SJCRH30 (cell line): ENCODE data around the gene F10. TPM values are rescaled to one million over a fixed set of nuclear protein-coding genes. Genes with fewer than 3 reads are reported as not detected.

Experiments
- DNase-seq, 2 experiments: peaks; one replicate each; pipeline ENCODE4 v3.0.0-alpha.2; 2015 to 2020
- H3K27ac ChIP-seq: fragments of 250-450 bp; sonication (Bioruptor Pico); 2 replicates; pipeline ENCODE4 v1.5.1; 2020; ENCODE audit warnings: mild to moderate bottlenecking, moderate library complexity
- H3K27me3 ChIP-seq: fragments of 250-450 bp; sonication (Bioruptor Pico); 2 replicates; pipeline ENCODE4 v1.5.1; 2020; ENCODE audit warnings: mild to moderate bottlenecking, moderate library complexity
- H3K36me3 ChIP-seq: fragments of 250-450 bp; sonication (Bioruptor Pico); 2 replicates; pipeline ENCODE4 v1.5.1; 2020; ENCODE audit warnings: mild to moderate bottlenecking, moderate library complexity
- H3K4me1 ChIP-seq: fragments of 250-450 bp; sonication (Bioruptor Pico); 2 replicates; pipeline ENCODE4 v1.5.1; 2020; ENCODE audit warnings: mild to moderate bottlenecking, moderate library complexity
- H3K4me3 ChIP-seq: fragments of 250-450 bp; sonication (Bioruptor Pico); 2 replicates; pipeline ENCODE4 v1.5.1; 2020; ENCODE audit warnings: mild to moderate bottlenecking, moderate library complexity
- H3K9me3 ChIP-seq: fragments of 250-450 bp; sonication (Bioruptor Pico); replicated peaks from 2 replicates; pipeline ENCODE4 v1.5.1; 2020; ENCODE audit warnings: mild to moderate bottlenecking, moderate library complexity
- total RNA-seq: library from RNA; depleted of rRNA; stranded (reverse); fragments of >200 nt; shearing (Covaris generic); gene quantifications from 2 replicates; pipeline ENCODE4 v1.2.3, GENCODE V29; 2014

F10 gene
- total RNA-seq, 1 experiment from 2014 or later, result 0.16 TPM

DNA sequence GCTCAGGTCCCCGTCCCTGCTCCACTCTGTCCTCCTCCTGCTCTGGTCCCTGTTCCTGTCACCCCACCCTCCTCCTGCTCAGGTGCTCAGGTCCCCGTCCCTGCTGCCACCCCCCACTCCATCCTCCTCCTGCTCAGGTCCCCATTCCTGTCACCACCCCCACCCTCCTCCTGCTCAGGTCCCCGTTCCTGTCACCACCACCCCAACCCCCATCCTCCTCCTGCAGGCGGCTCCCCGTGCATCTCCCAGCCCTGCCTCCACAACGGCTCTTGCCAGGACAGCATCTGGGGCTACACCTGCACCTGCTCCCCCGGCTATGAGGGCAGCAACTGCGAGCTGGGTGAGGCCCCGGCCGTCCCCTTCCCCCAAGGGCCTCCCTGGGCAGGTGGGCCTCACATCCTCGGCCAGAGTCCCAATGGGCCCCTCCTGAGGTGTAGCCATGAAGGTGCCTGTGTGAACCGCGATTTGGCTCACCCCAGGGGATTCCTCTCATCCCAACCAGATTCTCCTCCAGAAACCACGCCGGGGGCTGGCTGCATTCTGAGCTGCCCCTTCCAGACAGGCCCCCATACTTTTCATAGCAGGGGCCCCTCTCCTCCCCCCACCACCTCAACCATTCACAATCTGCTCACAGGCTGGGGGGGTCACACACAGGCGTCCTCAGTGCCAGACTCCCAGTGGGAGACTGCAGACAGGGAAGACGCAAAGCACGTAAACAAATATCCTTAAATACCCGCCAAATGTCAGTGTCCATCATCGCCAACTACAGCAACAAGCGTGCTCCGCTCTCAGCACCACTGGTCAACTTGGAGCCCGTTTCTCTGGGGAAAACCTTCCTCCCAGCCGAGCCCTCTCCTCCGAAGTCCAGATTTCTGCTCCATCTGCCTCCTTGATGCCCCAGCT, 40.4 kb downstream of the F10 start:
- H3K4me3 ChIP-seq, result peak overlapping the region; percentile 35
- H3K4me1 ChIP-seq, result peaks cover 8% of the 10 kb centered on the region
- peaks cover 6% of the 10 kb centered on the region; the same call in 1 of the 2 replicates for H3K27me3 ChIP-seq
- H3K9me3 ChIP-seq, result no peaks in the 10 kb centered on the region
- no peaks in the 10 kb centered on the region for H3K36me3 ChIP-seq
- DNase-seq, result peak; percentile 75 to 79
- no peak overlapping the region; the same call in 1 of the 2 replicates for H3K27ac ChIP-seq

DNA sequence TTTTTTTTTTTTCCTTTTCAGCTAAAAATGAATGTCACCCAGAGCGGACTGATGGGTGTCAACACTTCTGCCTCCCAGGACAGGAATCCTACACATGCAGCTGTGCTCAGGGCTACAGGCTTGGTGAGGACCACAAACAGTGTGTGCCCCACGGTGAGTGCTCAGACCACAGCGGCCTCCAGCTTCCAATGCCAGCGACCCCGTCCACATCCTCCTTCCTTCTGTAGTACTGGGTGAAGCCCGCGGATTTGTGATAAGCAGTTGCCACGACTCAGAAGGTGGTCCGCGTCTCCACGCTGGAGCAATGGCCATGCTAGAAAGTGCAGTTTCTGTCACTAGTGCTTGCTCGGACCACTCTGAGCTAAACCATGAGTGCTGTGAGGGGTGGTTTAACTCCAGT, 41.9 kb downstream of the F10 start:
- Histone ChIP-seq H3K9me3 (no peaks in the 10 kb centered on the region), H3K4me1 (peaks cover 8% of the 10 kb centered on the region), H3K36me3 (no peaks in the 10 kb centered on the region; the same call in 1 of the 2 replicates), H3K27ac (no peak overlapping the region), H3K4me3 (no peak overlapping the region), H3K27me3 (peaks cover 6% of the 10 kb centered on the region; the same call in 1 of the 2 replicates)
- DNase-seq, result no peak

DNA sequence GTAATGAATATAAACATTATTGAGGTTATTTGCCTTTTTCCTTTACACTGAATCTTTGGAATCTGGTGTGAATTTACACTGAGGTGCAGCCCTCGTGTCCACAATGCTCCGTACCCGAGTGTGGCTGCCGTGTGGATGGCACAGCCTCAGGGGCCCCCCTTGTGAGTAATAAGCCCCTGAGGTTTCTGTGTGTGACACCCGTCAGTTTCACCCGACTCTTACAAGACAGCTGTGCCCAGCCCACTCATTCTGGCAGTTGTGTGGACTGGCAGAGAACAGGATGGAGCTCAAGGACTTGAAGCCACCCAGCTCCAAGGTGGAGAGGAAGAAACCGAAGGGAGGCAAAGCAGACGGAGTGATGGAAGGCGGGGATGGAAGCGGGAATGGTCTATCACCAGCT, 43.7 kb downstream of the F10 start:
- Histone ChIP-seq H3K27ac (no peak overlapping the region), H3K36me3 (no peaks in the 10 kb centered on the region; the same call in 1 of the 2 replicates), H3K4me3 (no peak overlapping the region), H3K9me3 (no peaks in the 10 kb centered on the region), H3K27me3 (no peaks in the 10 kb centered on the region), H3K4me1 (peaks cover 8% of the 10 kb centered on the region)
- no peak for DNase-seq

DNA sequence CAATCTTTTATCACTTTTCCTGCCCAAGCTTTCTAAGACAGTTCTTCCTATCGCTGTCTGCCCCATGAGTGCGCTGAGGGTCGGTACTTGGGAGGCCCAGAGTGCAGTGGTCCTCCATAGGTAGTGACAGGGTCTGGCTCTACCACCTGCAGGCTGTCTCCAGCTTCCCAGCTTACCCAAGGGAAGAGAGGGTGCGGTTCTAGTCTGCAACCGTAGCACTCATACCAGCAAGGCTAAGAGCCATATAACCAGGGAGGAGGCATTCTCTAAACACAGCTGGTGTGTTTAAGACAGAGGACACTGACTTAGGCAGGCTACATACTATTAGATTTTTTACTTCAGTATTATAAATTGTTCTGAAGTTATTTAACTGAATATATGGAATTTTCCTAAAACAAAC, 44.1 kb downstream of the F10 start:
- no peak overlapping the region for H3K27ac ChIP-seq
- H3K9me3 ChIP-seq, result no peaks in the 10 kb centered on the region
- H3K36me3 ChIP-seq, result no peaks in the 10 kb centered on the region; the same call in 1 of the 2 replicates
- no peak overlapping the region for H3K4me3 ChIP-seq
- H3K27me3 ChIP-seq, result no peaks in the 10 kb centered on the region
- H3K4me1 ChIP-seq, result peaks cover 8% of the 10 kb centered on the region
- no peak for DNase-seq

DNA sequence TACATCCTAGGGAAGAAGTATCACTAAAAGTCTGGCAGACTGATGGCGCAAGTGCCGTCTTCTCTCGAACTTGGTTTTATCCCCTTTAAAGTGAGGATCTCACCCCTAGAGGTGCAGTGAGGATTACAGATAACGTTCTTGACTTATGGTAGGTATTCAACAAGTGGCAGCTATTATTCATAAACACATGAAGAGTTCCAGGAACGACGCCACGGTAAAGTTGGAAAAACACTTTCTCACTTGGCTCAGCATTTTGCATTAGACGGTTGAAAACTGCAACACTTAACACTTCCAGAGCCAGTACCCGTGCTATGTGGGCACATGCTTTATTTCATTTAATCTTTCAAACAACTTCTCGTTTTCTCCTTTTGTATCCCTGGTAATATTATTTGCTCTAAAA, 44.6 kb downstream of the F10 start:
- Histone ChIP-seq H3K36me3 (no peaks in the 10 kb centered on the region; the same call in 1 of the 2 replicates), H3K4me3 (no peak overlapping the region), H3K27me3 (no peaks in the 10 kb centered on the region), H3K4me1 (peaks cover 8% of the 10 kb centered on the region), H3K27ac (no peak overlapping the region), H3K9me3 (no peaks in the 10 kb centered on the region)
- DNase-seq, result no peak

DNA sequence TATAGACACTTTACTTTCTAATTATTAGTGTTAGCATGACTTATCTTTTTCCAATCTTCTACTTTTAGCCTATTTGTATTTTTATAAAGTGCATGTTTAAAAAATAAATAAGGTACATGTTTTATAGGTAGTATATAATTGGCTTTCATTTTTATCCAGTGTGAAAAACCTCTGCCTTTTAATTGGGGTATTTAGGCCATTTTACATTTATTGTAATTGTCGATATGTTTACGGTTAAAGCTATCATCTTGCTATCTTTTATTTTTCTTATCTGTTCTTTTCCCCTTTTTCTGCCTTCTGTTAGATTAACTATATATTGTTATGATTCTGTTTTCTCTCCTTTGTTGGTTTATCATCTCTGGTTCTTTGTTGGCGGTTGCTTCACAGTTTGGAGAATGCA, 45.0 kb downstream of the F10 start:
- Histone ChIP-seq H3K27ac (no peak overlapping the region), H3K4me3 (no peak overlapping the region), H3K9me3 (no peaks in the 10 kb centered on the region), H3K27me3 (no peaks in the 10 kb centered on the region), H3K4me1 (peaks cover 8% of the 10 kb centered on the region), H3K36me3 (no peaks in the 10 kb centered on the region; the same call in 1 of the 2 replicates)
- DNase-seq, result no peak

DNA sequence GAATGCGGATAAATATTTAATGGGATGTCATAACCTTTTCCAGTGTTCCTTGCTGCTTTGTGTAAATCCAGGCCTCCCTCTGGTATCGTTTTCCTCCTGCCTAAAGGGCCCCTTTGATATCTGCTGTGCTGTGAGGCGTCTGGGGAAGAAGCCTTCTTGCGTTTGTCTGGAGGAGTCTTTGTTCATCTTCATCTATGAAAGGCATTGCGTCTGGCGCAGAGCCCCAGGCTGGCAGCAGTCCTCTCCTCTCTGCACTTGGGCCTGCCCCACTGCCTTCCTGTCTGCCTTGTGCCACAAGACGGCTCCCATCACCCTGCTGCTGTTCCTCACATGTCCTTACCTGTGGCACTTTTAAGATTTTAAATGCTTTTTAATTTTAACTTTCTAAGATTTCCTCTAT, 45.6 kb downstream of the F10 start:
- H3K9me3 ChIP-seq, result no peaks in the 10 kb centered on the region
- H3K36me3 ChIP-seq, result no peaks in the 10 kb centered on the region; the same call in 1 of the 2 replicates
- no peak overlapping the region for H3K4me3 ChIP-seq
- DNase-seq, result no peak
- H3K27me3 ChIP-seq, result no peaks in the 10 kb centered on the region
- peaks cover 4% of the 10 kb centered on the region for H3K4me1 ChIP-seq
- H3K27ac ChIP-seq, result no peak overlapping the region

DNA sequence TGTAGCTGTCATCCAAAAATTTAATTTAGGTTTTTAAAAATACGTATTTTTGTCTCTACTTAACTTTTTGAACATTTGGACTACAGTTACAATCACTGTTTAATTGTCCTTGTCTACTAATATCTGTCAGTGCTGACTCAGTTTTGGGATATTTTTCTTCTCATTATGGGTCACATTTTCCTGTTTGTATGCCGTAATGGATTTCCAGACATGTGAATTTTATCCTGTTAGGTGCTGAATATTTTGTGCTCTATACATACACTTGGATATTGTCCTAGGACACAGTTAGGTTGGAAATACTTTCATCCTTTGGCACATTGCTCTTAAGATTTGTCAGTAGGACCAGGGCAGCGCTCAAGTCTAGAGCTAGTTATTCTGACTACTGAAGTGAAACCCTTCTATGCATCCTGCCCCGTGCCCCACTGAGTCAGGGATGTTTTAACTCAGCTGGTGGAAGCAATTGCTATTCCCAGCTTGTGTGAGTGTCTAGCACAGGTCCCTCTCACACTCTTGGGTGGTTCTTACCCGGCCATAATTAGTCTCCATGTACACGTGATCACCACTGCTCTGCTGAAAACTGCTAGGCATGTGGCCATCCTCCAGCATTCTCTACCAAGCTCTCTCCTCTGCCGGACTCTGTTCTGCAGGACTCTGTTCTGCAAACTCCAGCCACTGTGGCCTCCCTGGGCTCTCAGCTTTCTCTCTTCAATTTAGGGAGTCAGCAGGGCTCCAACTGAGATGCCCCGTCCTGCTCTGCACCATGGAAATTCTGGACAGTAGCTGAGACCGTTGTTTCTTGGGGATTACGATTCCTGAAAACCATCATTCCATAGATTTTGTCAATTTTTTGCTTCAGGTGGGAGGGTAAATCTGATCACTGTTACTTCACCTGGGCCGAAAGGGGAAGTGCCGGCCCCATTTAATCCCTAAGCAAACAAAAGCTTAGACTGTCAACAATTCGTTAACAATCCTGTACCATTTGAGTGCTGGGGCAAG, 47.0 kb downstream of the F10 start:
- Histone ChIP-seq H3K9me3 (no peaks in the 10 kb centered on the region), H3K36me3 (no peaks in the 10 kb centered on the region; the same call in 1 of the 2 replicates), H3K4me1 (peaks cover 3% of the 10 kb centered on the region), H3K27me3 (no peaks in the 10 kb centered on the region), H3K4me3 (no peak overlapping the region), H3K27ac (no peak overlapping the region)
- DNase-seq, result no peak

DNA sequence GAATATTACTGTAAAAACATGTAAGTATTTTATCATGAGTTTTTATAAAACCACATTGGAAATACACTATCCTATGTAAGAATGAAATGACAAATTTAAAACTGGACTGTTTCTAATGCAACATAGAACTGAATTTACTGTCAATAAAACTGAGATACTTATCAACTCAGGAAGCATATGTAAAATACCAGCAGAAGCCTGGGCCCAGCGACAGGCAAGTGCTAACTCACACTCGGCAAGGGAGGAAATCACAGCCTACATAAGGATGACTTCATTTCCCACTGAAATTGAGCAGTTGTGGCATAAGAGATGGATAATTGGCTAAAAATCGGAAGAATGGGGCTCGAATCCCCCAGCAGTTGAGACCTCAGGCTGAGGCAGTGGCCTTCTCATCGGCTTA, 47.9 kb downstream of the F10 start:
- Histone ChIP-seq H3K36me3 (peaks cover 5% of the 10 kb centered on the region), H3K27ac (no peak overlapping the region), H3K27me3 (no peaks in the 10 kb centered on the region), H3K9me3 (no peaks in the 10 kb centered on the region), H3K4me1 (peaks cover 3% of the 10 kb centered on the region), H3K4me3 (no peak overlapping the region)
- DNase-seq, result no peak

DNA sequence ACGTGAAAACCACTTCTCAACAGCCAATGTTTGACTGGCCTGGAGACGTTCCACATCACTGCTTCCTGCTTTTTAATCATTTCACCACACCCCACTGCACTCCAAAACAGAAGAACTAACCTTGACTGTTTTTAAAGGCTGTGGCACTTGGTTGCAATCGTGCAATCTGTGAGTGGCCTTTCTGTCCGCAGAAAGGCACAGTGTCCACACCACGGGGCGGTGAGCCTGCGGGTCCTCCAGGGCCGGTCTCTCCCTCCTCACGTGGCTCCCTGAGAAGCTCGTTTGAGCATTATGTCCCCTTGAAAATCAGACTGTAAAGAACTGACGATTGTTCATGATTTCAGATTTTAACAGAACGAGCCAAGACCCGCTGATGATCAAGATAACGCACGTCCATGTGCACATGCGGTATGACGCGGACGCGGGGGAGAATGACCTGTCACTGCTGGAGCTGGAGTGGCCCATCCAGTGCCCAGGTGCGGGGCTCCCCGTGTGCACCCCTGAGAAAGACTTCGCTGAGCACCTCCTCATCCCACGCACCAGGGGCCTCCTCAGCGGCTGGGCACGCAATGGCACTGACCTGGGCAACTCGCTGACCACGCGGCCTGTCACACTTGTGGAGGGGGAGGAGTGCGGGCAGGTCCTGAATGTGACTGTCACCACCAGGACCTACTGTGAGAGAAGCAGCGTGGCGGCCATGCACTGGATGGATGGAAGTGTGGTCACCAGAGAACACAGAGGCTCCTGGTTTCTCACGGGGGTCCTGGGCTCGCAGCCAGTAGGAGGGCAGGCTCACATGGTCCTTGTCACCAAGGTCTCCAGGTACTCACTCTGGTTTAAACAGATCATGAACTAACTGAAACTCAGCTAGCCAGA, 48.9 kb downstream of the F10 start:
- H3K27me3 ChIP-seq, result no peaks in the 10 kb centered on the region
- H3K36me3 ChIP-seq, result peaks cover 6% of the 10 kb centered on the region
- no peak overlapping the region for H3K27ac ChIP-seq
- no peak overlapping the region for H3K4me3 ChIP-seq
- H3K4me1 ChIP-seq, result no peaks in the 10 kb centered on the region
- DNase-seq, result no peak
- no peaks in the 10 kb centered on the region for H3K9me3 ChIP-seq

DNA sequence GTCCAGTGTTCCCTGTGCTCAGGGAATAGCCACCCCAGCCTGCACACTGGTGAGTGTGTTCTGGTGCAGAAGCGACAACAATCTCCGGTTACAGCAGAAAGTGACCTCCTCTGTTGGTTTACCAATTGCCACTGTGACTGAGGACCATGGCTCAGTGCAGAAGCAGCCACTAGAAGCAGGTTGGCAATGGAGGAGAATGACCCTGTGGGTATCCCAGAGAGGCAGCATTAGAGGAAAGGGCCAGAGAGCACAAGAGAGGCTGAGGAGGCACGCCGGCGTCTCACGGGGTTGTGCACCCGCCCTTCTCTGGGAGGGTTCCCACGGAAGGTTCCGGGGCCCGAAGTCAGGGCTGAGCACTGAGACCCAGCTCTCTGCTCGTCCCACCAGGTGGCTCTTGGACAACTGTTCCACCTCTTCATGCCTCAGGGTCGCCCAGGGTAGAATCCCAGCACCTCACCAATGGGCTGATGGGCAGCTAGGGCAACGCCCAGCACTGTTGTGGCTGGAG, 49.9 kb downstream of the F10 start:
- no peak overlapping the region for H3K4me3 ChIP-seq
- H3K27ac ChIP-seq, result no peak overlapping the region
- H3K36me3 ChIP-seq, result peaks cover 16% of the 10 kb centered on the region
- H3K9me3 ChIP-seq, result no peaks in the 10 kb centered on the region
- H3K4me1 ChIP-seq, result no peaks in the 10 kb centered on the region
- H3K27me3 ChIP-seq, result no peaks in the 10 kb centered on the region
- no peak for DNase-seq

DNA sequence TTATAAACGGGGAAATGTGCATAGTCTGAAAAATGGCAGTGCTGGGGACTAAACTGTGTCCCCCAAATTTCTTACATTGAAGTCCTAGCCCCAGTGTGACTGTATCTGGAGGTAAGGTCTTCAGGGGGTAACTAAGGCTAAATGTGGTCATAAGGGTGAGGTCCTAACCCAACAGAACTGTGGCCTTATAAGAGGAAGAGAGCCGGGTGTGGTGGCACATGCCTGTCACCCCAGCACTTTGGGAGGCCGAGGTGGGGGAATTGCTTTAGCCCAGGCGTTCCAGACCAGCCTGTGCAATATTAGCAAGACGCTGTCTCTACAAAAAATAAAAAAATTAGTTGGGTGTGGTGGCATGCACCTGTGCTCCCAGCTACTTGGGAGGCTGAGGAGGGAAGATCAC, 53.7 kb downstream of the F10 start:
- H3K4me3 ChIP-seq, result no peak overlapping the region
- no peaks in the 10 kb centered on the region for H3K27me3 ChIP-seq
- H3K36me3 ChIP-seq, result peaks cover 40% of the 10 kb centered on the region
- H3K27ac ChIP-seq, result no peak overlapping the region
- peaks cover 15% of the 10 kb centered on the region for H3K4me1 ChIP-seq
- H3K9me3 ChIP-seq, result no peaks in the 10 kb centered on the region
- DNase-seq, result no peak

DNA sequence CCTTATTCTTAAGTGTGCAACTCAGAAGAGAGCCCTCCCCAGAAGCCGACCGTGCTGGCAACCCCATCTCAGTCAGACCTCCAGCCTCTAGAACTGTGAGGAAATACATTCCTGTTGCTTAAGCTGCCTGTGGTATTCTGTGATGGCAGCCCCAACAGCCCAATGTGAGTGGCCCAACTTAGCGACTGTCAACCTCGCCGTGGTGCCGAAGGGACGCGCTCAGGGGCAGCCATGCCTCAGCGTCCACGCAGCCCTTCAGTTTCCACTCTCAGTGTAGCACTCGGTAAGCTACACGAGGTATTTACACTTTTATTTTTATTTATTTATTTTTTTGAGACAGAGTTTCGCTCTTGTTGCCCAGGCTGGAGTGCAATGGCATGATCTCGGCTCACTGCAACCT, 54.2 kb downstream of the F10 start:
- Histone ChIP-seq H3K9me3 (no peaks in the 10 kb centered on the region), H3K27me3 (no peaks in the 10 kb centered on the region), H3K27ac (no peak overlapping the region), H3K4me1 (peaks cover 15% of the 10 kb centered on the region), H3K36me3 (peaks cover 46% of the 10 kb centered on the region), H3K4me3 (no peak overlapping the region)
- DNase-seq, result no peak
